Epidermal melanocyte (primary cell): ENCODE measurements around the gene SPAG17.

Source experiments
- DNase-seq: peaks from one replicate; pipeline ENCODE4 v3.0.0; 2011; ENCODE audit warnings: low spot score; ENCODE audit not compliant: insufficient read length

SPAG17 gene

GRCh38 chr1:117904485-117904884, 280.5 kb downstream of the SPAG17 start:
- no peak for DNase-seq
